BJ (cell line): ENCODE data around the gene NDRG4. TPM values are rescaled to one million over a fixed set of nuclear protein-coding genes. Genes with fewer than 3 reads are reported as not detected.

Experiments used
- CTCF ChIA-PET: fragments of 350-600 bp; formaldehyde crosslinking; extraction: SDS; loops from one replicate; lab custom pipeline; 2021; ENCODE audit warnings: antibody characterized with exemption, inconsistent platforms; lab: Yijun Ruan, JAX
- POLR2A ChIA-PET: fragments of 300-600 bp; sonication (Branson Sonifier 250); formaldehyde crosslinking; extraction: SDS; loops from one replicate; lab custom pipeline; 2021; ENCODE audit warnings: antibody characterized with exemption; lab: Charles Lee
- DNase-seq: peaks from one replicate; pipeline ENCODE4 v3.0.0-alpha.2; 2011; ENCODE audit warnings: low read depth
- H3K27me3 ChIP-seq: 2 replicates; pipeline ENCODE4 v1.6.0; 2011; ENCODE audit warnings: low read length; ENCODE audit not compliant: control insufficient read depth, insufficient read depth
- H3K36me3 ChIP-seq: 2 replicates; pipeline ENCODE4 v1.5.1; 2011; ENCODE audit warnings: low read length; ENCODE audit not compliant: control insufficient read depth, insufficient read depth
- H3K4me3 ChIP-seq: 2 replicates; pipeline ENCODE4 v1.5.1; 2011; ENCODE audit warnings: low read depth, mild to moderate bottlenecking, control low read depth, low read length
- polyA plus RNA-seq: library from polyadenylated mRNA; depleted of rRNA; stranded (reverse); fragments of >200 nt; gene quantifications from 2 replicates; pipeline ENCODE4 v1.2.3, GENCODE V29; 2011
- TF ChIP-seq, protein P1 (sequence below): IDR thresholded peaks from 2 replicates; pipeline ENCODE4 v1.5.1; 2011; ENCODE audit warnings: low read depth, mild to moderate bottlenecking, control low read depth, inconsistent platforms, low read length, moderate library complexity; ENCODE audit not compliant: insufficient read depth

Gene NDRG4
- polyA plus RNA-seq, 1 experiment, result 20.7 TPM

GRCh38 chr16:58516768-58517107 lies 16.8 kb downstream of the NDRG4 start:
- H3K36me3 ChIP-seq, result peaks cover 16% of the 10 kb centered on the region
- TF ChIP-seq, protein P1, sequence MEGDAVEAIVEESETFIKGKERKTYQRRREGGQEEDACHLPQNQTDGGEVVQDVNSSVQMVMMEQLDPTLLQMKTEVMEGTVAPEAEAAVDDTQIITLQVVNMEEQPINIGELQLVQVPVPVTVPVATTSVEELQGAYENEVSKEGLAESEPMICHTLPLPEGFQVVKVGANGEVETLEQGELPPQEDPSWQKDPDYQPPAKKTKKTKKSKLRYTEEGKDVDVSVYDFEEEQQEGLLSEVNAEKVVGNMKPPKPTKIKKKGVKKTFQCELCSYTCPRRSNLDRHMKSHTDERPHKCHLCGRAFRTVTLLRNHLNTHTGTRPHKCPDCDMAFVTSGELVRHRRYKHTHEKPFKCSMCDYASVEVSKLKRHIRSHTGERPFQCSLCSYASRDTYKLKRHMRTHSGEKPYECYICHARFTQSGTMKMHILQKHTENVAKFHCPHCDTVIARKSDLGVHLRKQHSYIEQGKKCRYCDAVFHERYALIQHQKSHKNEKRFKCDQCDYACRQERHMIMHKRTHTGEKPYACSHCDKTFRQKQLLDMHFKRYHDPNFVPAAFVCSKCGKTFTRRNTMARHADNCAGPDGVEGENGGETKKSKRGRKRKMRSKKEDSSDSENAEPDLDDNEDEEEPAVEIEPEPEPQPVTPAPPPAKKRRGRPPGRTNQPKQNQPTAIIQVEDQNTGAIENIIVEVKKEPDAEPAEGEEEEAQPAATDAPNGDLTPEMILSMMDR, result no peak
- DNase-seq, result no peak
- ChIA-PET POLR2A (no interaction called here), CTCF (interaction anchor here (0.8 kb wide), 1 partner anchor 9 kb away, joined by 3 read pairs; no protein-coding TSS in a partner anchor)
- H3K27me3 ChIP-seq, result no peaks in the 10 kb centered on the region
- H3K4me3 ChIP-seq, result no peak overlapping the region

GRCh38 chr16:58518083-58518979 lies 18.4 kb downstream of the NDRG4 start:
- no peak for DNase-seq
- ChIA-PET CTCF (interaction anchor here (0.6 to 1.3 kb wide), 5 partner anchors 9 to 143 kb away, joined by 3 to 4 read pairs (median 3); no protein-coding TSS in a partner anchor), POLR2A (no interaction called here)
- H3K4me3 ChIP-seq, result no peak overlapping the region
- TF ChIP-seq, protein P1, result no peak
- no peaks in the 10 kb centered on the region for H3K27me3 ChIP-seq
- peaks cover 20% of the 10 kb centered on the region for H3K36me3 ChIP-seq

- H3K4me3 ChIP-seq, result no peak overlapping the region
- DNase-seq, result no peak
- ChIA-PET CTCF (interaction anchor here (1.2 to 1.3 kb wide), 2 partner anchors 9 to 18 kb away, joined by 3 read pairs; no protein-coding TSS in a partner anchor), POLR2A (no interaction called here)
- TF ChIP-seq, protein P1, result no peak
- no peaks in the 10 kb centered on the region for H3K27me3 ChIP-seq
- peaks cover 20% of the 10 kb centered on the region for H3K36me3 ChIP-seq
These were observed 19.0 kb downstream of the NDRG4 start for GRCh38 chr16:58518980-58519368.

GRCh38 chr16:58519707-58520106 lies 19.8 kb downstream of the NDRG4 start:
- DNase-seq, result no peak
- Histone ChIP-seq H3K4me3 (no peak overlapping the region), H3K27me3 (no peaks in the 10 kb centered on the region), H3K36me3 (peaks cover 22% of the 10 kb centered on the region)
- TF ChIP-seq, protein P1, result no peak
- CTCF ChIA-PET, result interaction anchor here (0.6 to 1.0 kb wide), 4 partner anchors 9 to 142 kb away, joined by 3 to 4 read pairs (median 3); no protein-coding TSS in a partner anchor
- POLR2A ChIA-PET, result no interaction called here

DNA sequence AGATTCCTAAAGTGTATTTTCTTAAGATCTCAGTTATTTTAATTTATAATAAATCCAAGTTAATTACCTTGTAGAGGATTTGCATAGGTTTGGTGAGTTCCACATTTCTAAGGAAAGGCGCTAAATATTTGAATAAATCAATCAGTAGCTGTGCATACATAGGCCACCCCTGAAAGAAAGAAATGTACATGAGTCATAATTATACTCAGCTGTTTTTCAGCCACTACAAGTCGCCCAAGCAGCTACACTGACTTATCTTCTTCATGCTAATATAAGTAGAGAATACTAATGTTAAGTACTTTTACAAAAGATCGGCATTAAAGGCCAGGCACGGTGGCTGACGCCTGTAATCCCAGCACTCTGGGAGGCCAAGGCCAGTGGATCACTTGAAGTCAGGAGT lies 30.2 kb downstream of the NDRG4 start:
- Histone ChIP-seq H3K27me3 (no peaks in the 10 kb centered on the region), H3K4me3 (no peak overlapping the region), H3K36me3 (peaks cover 21% of the 10 kb centered on the region)
- CTCF ChIA-PET, result interaction anchor here (1.6 kb wide), 1 partner anchor 9 kb away, joined by 5 read pairs; no protein-coding TSS in a partner anchor
- DNase-seq, result no peak
- POLR2A ChIA-PET, result no interaction called here
- TF ChIP-seq, protein P1, result no peak
